ENCODE results near the gene CTPS2.

DNA sequence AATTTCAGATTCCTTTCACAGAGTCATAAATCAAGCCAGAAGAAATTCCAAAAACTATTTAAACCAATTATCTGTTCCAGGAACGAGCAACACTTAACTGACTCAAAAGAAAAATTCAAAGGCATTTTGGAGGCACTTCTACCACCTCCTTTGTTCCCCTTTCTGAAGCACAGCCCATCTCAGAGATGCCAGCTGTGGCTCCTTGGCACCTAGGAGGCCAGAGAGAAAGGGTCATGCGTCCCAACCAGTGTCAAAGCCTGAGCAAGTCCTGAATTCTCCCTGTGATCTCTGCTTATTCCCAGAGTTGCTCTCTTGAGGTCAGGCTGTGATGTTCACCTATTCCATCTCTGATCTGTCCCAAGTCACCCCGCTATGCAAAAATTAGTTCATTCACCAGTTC, 167.5 kb downstream of the CTPS2 start:
- TF ChIP-seq, protein P1, sequence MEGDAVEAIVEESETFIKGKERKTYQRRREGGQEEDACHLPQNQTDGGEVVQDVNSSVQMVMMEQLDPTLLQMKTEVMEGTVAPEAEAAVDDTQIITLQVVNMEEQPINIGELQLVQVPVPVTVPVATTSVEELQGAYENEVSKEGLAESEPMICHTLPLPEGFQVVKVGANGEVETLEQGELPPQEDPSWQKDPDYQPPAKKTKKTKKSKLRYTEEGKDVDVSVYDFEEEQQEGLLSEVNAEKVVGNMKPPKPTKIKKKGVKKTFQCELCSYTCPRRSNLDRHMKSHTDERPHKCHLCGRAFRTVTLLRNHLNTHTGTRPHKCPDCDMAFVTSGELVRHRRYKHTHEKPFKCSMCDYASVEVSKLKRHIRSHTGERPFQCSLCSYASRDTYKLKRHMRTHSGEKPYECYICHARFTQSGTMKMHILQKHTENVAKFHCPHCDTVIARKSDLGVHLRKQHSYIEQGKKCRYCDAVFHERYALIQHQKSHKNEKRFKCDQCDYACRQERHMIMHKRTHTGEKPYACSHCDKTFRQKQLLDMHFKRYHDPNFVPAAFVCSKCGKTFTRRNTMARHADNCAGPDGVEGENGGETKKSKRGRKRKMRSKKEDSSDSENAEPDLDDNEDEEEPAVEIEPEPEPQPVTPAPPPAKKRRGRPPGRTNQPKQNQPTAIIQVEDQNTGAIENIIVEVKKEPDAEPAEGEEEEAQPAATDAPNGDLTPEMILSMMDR (IDR thresholded peaks at IDR 0.05; ENCODE audit: low read depth, low read length): no peak
- TF ChIP-seq POLR2A (IDR thresholded peaks at IDR 0.05; ENCODE audit: extremely low read depth, insufficient read length): no peak
